KMS-11 (cell line): ENCODE data around the gene SRBD1.

ENCODE experiments used
- H2AFZ ChIP-seq: fragments of 200-600 bp; sonication (generic); 2 replicates; pipeline ENCODE4 v1.6.1; 2016; ENCODE audit warnings: antibody characterized with exemption, mixed run types, low read depth
- H3K27ac ChIP-seq: fragments of 200-600 bp; sonication (generic); 2 replicates; pipeline ENCODE4 v1.6.1; 2016; ENCODE audit warnings: mild to moderate bottlenecking, mixed run types
- H3K27me3 ChIP-seq: fragments of 200-600 bp; sonication (generic); 2 replicates; pipeline ENCODE4 v1.6.1; 2017; ENCODE audit warnings: mild to moderate bottlenecking, low read depth, mixed run types, moderate library complexity; ENCODE audit not compliant: insufficient read depth
- H3K36me3 ChIP-seq: fragments of 200-600 bp; sonication (generic); 2 replicates; pipeline ENCODE4 v1.6.1; 2017; ENCODE audit warnings: mild to moderate bottlenecking, mixed run types; ENCODE audit not compliant: insufficient read depth
- H3K4me1 ChIP-seq: fragments of 200-600 bp; sonication (generic); 2 replicates; pipeline ENCODE4 v1.6.1; 2016; ENCODE audit warnings: mild to moderate bottlenecking, low read depth, mixed run types; ENCODE audit not compliant: poor library complexity, severe bottlenecking
- H3K4me2 ChIP-seq: fragments of 200-600 bp; sonication (generic); 2 replicates; pipeline ENCODE4 v1.7.0; 2016; ENCODE audit warnings: mild to moderate bottlenecking, mixed run types
- H3K4me3 ChIP-seq: fragments of 200-600 bp; sonication (generic); IDR thresholded peaks from 2 replicates; pipeline ENCODE4 v1.6.1; 2017; ENCODE audit warnings: low read depth, low read length, mixed read lengths; ENCODE audit not compliant: insufficient read depth
- H3K79me2 ChIP-seq: fragments of 200-600 bp; sonication (generic); 2 replicates; pipeline ENCODE4 v1.6.1; 2016; ENCODE audit warnings: low read depth, mixed run types; ENCODE audit not compliant: insufficient read depth
- H3K9ac ChIP-seq: fragments of 200-600 bp; sonication (generic); 2 replicates; pipeline ENCODE4 v1.6.1; 2016; ENCODE audit warnings: mild to moderate bottlenecking, mixed run types
- H4K20me1 ChIP-seq: fragments of 200-600 bp; sonication (generic); 2 replicates; pipeline ENCODE4 v1.6.1; 2016; ENCODE audit warnings: mild to moderate bottlenecking, mixed run types; ENCODE audit not compliant: insufficient read depth
- CTCF ChIP-seq: fragments of 200-600 bp; sonication (generic); conservative IDR thresholded peaks from 2 replicates; pipeline ENCODE4 v1.6.1; 2017; ENCODE audit warnings: low read depth, mild to moderate bottlenecking, antibody characterized with exemption, low read length, moderate library complexity, mixed read lengths

The SRBD1 gene

GRCh38 chr2:45606796-45607195, 4.3 kb downstream of the SRBD1 start:
- no peaks in the 10 kb centered on the region for H3K27me3 ChIP-seq
- H3K9ac ChIP-seq, result no peak overlapping the region
- H2AFZ ChIP-seq, result no peak overlapping the region
- H3K27ac ChIP-seq, result no peak overlapping the region
- TF ChIP-seq CTCF, result no peak
- H3K4me2 ChIP-seq, result no peak overlapping the region
- H3K4me1 ChIP-seq, result peaks cover 14% of the 10 kb centered on the region
- no peaks in the 10 kb centered on the region for H4K20me1 ChIP-seq
- no peaks in the 10 kb centered on the region for H3K36me3 ChIP-seq
- H3K79me2 ChIP-seq, result peaks cover 44% of the 10 kb centered on the region
- H3K4me3 ChIP-seq, result no peak overlapping the region

GRCh38 chr2:45605116-45605515, 6.0 kb downstream of the SRBD1 start:
- Histone ChIP-seq H3K27ac (no peak overlapping the region), H3K27me3 (no peaks in the 10 kb centered on the region), H3K79me2 (peaks cover 41% of the 10 kb centered on the region), H3K4me3 (no peak overlapping the region), H3K4me2 (no peak overlapping the region), H4K20me1 (no peaks in the 10 kb centered on the region), H3K4me1 (peaks cover 9% of the 10 kb centered on the region), H2AFZ (no peak overlapping the region), H3K36me3 (no peaks in the 10 kb centered on the region), H3K9ac (no peak overlapping the region)
- TF ChIP-seq CTCF, result no peak

GRCh38 chr2:45602624-45603023, 8.4 kb downstream of the SRBD1 start:
- no peak overlapping the region for H3K9ac ChIP-seq
- no peak overlapping the region for H3K4me3 ChIP-seq

GRCh38 chr2:45598545-45598944, 12.5 kb downstream of the SRBD1 start:
- Histone ChIP-seq H3K4me2 (no peak overlapping the region), H2AFZ (no peak overlapping the region), H4K20me1 (no peaks in the 10 kb centered on the region), H3K36me3 (peaks cover 7% of the 10 kb centered on the region; the same call in 1 of the 2 replicates), H3K27ac (no peak overlapping the region), H3K27me3 (no peaks in the 10 kb centered on the region), H3K4me1 (no peaks in the 10 kb centered on the region), H3K4me3 (no peak overlapping the region), H3K79me2 (0 out of 2 replicates have a peak, but pooled peaks cover 4% of the 10 kb centered on the region), H3K9ac (no peak overlapping the region)
- no peak for TF ChIP-seq CTCF

More at GRCh38 chr2:45602624-45603023, 8.4 kb downstream of the SRBD1 start:
- H3K27ac ChIP-seq, result no peak overlapping the region
- no peaks in the 10 kb centered on the region for H3K4me1 ChIP-seq
- H3K36me3 ChIP-seq, result peaks cover 7% of the 10 kb centered on the region; the same call in 1 of the 2 replicates
- no peak overlapping the region for H3K4me2 ChIP-seq
- H2AFZ ChIP-seq, result no peak overlapping the region
- peaks cover 17% of the 10 kb centered on the region; the same call in 1 of the 2 replicates for H3K79me2 ChIP-seq
- no peaks in the 10 kb centered on the region for H3K27me3 ChIP-seq
- no peaks in the 10 kb centered on the region for H4K20me1 ChIP-seq
- no peak for TF ChIP-seq CTCF
